ENCODE measurements around the gene GHDC.
A peak's percentile ranks its signal among the peaks of the same experiment; 100 is the strongest.

The GHDC gene

GRCh38 chr17:42183741-42184711 is 10.3 kb downstream of the GHDC start:
- H3K4me3 ChIP-seq (ENCODE audit: insufficient read depth, low read depth, low read length): peak overlapping the region; percentile 42
- no peaks in the 10 kb centered on the region for H3K36me3 ChIP-seq (ENCODE audit: control insufficient read depth, insufficient read depth, low read length)
- peaks cover 19% of the 10 kb centered on the region for H3K4me1 ChIP-seq (ENCODE audit: control insufficient read depth, insufficient read depth, low read length)
- 14 to 15% methylated on average over 83 of the region's 83 CpGs for WGBS, 2 experiments
- H3K9me3 ChIP-seq (ENCODE audit: control insufficient read depth, low read length): no peaks in the 10 kb centered on the region
- no peak overlapping the region for H3K27ac ChIP-seq (ENCODE audit: insufficient read depth, low read depth, low read length, poor library complexity, severe bottlenecking)
- H3K27me3 ChIP-seq (ENCODE audit: control insufficient read depth, insufficient read depth, low read length, poor library complexity, severe bottlenecking): peaks cover 68% of the 10 kb centered on the region

DNA sequence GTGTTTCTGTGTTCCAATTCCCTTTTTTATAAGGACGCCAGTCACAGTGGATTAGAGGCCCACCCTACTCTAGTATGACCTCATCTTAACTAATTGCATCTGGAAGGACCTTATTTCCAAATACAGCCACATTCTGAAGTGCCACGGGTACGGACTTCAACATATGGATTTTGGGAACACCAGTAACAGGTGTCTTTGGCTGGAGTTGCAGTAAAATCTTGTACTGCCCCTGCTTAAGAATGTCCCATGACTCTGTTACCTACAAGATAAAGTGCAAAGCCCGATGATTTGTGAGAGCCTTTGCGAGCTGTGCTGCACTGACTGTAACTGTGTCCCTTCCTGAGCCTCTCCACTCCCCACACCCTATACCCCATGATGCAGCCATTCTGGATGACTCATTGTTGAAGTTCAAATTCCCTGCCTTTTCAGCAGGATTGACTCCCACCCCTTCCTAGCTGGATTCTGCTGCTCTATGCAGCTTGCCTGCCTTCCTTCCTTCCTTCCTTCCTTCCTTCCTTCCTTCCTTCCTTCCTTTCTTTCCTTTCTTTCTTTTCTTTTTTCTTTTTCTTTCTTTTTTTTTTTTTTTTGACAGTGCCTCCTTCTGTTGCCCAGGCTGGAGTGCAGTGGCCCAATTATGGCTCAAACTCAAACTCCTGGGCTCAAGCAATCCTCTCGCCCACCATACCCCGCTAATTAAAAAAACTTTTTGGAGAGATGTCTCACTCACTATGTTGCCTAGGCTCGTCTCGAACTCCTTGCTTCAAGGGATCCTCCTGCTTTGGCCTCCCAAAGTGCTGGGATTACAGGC is 11.2 kb downstream of the GHDC start:
- 74% methylated on average over 9 of the region's 9 CpGs for WGBS, 2 experiments
- Histone ChIP-seq H3K4me1 (ENCODE audit: control insufficient read depth, insufficient read depth, low read length) (peaks cover 19% of the 10 kb centered on the region), H3K27me3 (ENCODE audit: control insufficient read depth, insufficient read depth, low read length, poor library complexity, severe bottlenecking) (peaks cover 77% of the 10 kb centered on the region), H3K9me3 (ENCODE audit: control insufficient read depth, low read length) (no peaks in the 10 kb centered on the region), H3K36me3 (ENCODE audit: control insufficient read depth, insufficient read depth, low read length) (no peaks in the 10 kb centered on the region), H3K4me3 (ENCODE audit: insufficient read depth, low read depth, low read length) (peak overlapping the region; percentile 42), H3K27ac (ENCODE audit: insufficient read depth, low read depth, low read length, poor library complexity, severe bottlenecking) (no peak overlapping the region)

DNA sequence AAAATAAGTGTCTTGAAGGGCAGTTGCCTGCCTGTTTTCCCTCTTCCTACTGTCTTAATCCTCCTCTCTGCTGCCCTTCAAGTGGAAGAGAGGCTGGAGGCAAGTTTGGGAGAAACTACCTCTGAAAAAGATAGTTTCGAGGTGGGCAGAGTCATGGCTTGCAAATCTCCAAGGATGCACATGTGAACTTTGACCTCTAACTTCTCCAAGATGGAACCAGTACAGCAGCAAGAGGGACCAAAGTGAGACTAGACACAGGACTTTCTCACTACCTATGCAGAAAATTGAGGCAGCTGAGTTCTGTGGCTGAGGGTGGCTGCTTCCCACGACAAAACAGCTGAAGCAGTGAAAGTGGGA is 12.5 kb downstream of the GHDC start:
- no peaks in the 10 kb centered on the region for H3K9me3 ChIP-seq (ENCODE audit: control insufficient read depth, low read length)
- H3K36me3 ChIP-seq (ENCODE audit: control insufficient read depth, insufficient read depth, low read length): no peaks in the 10 kb centered on the region
- peaks cover 19% of the 10 kb centered on the region for H3K4me1 ChIP-seq (ENCODE audit: control insufficient read depth, insufficient read depth, low read length)
- H3K27me3 ChIP-seq (ENCODE audit: control insufficient read depth, insufficient read depth, low read length, poor library complexity, severe bottlenecking): peaks cover 78% of the 10 kb centered on the region
- 80 to 90% methylated on average over 2 of the region's 2 CpGs for WGBS, 2 experiments
- H3K27ac ChIP-seq (ENCODE audit: insufficient read depth, low read depth, low read length, poor library complexity, severe bottlenecking): no peak overlapping the region
- no peak overlapping the region for H3K4me3 ChIP-seq (ENCODE audit: insufficient read depth, low read depth, low read length)

- Histone ChIP-seq H3K27me3 (ENCODE audit: control insufficient read depth, insufficient read depth, low read length, poor library complexity, severe bottlenecking) (peaks cover 78% of the 10 kb centered on the region), H3K4me3 (ENCODE audit: insufficient read depth, low read depth, low read length) (no peak within 1 kb of the TSS)
- WGBS, 2 experiments: 6 to 7% methylated on average over 60 of the region's 60 CpGs
Measured at GRCh38 chr17:42180922-42181850, 13.1 kb downstream of the GHDC start, which contains the start of gene KCNH4. TSS of gene KCNH4 (minus strand) at chr17:42181142. CDS start at chr17:42180945, 197 bp downstream.

GRCh38 chr17:42180411-42180921 is 13.8 kb downstream of the GHDC start:
- Histone ChIP-seq H3K27ac (ENCODE audit: insufficient read depth, low read depth, low read length, poor library complexity, severe bottlenecking) (no peak overlapping the region), H3K27me3 (ENCODE audit: control insufficient read depth, insufficient read depth, low read length, poor library complexity, severe bottlenecking) (peaks cover 73% of the 10 kb centered on the region), H3K9me3 (ENCODE audit: control insufficient read depth, low read length) (no peaks in the 10 kb centered on the region), H3K4me1 (ENCODE audit: control insufficient read depth, insufficient read depth, low read length) (peaks cover 13% of the 10 kb centered on the region), H3K36me3 (ENCODE audit: control insufficient read depth, insufficient read depth, low read length) (no peaks in the 10 kb centered on the region), H3K4me3 (ENCODE audit: insufficient read depth, low read depth, low read length) (no peak overlapping the region)
- 2 to 3% methylated on average over 33 of the region's 33 CpGs for WGBS, 2 experiments

More at GRCh38 chr17:42180922-42181850, 13.1 kb downstream of the GHDC start, which contains the start of gene KCNH4:
- no peaks in the 10 kb centered on the region for H3K36me3 ChIP-seq (ENCODE audit: control insufficient read depth, insufficient read depth, low read length)
- no peak within 1 kb of the TSS for H3K27ac ChIP-seq (ENCODE audit: insufficient read depth, low read depth, low read length, poor library complexity, severe bottlenecking)
- H3K9me3 ChIP-seq (ENCODE audit: control insufficient read depth, low read length): no peaks in the 10 kb centered on the region
- peaks cover 19% of the 10 kb centered on the region for H3K4me1 ChIP-seq (ENCODE audit: control insufficient read depth, insufficient read depth, low read length)

GRCh38 chr17:42179911-42180410 is 14.3 kb downstream of the GHDC start:
- H3K27ac ChIP-seq (ENCODE audit: insufficient read depth, low read depth, low read length, poor library complexity, severe bottlenecking): no peak overlapping the region
- peaks cover 12% of the 10 kb centered on the region for H3K4me1 ChIP-seq (ENCODE audit: control insufficient read depth, insufficient read depth, low read length)
- no peak overlapping the region for H3K4me3 ChIP-seq (ENCODE audit: insufficient read depth, low read depth, low read length)
- 9 to 10% methylated on average over 20 of the region's 20 CpGs for WGBS, 2 experiments
- no peaks in the 10 kb centered on the region for H3K9me3 ChIP-seq (ENCODE audit: control insufficient read depth, low read length)
- H3K27me3 ChIP-seq (ENCODE audit: control insufficient read depth, insufficient read depth, low read length, poor library complexity, severe bottlenecking): peaks cover 68% of the 10 kb centered on the region
- H3K36me3 ChIP-seq (ENCODE audit: control insufficient read depth, insufficient read depth, low read length): no peaks in the 10 kb centered on the region

DNA sequence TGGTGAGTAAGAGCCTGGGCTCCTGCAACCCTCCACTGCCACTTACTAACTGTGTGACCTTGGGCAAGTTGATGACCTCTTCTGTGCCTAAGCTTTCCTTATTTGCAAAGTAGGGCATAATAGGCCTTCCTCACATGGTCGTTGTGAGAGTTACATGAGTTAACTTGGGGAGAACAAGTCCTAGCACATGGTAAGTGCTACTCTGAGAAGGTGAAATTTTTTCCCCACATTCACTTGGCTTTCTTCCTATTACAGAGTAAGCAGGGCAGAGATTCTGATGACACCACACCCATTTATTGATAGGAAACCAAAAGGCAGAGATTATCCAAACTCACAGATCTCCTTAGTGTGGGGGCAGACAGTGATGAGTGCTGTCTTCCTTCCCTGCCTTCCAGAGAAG is 15.0 kb downstream of the GHDC start:
- Histone ChIP-seq H3K27me3 (ENCODE audit: control insufficient read depth, insufficient read depth, low read length, poor library complexity, severe bottlenecking) (peaks cover 62% of the 10 kb centered on the region), H3K27ac (ENCODE audit: insufficient read depth, low read depth, low read length, poor library complexity, severe bottlenecking) (no peak overlapping the region), H3K4me1 (ENCODE audit: control insufficient read depth, insufficient read depth, low read length) (peaks cover 6% of the 10 kb centered on the region), H3K9me3 (ENCODE audit: control insufficient read depth, low read length) (no peaks in the 10 kb centered on the region), H3K36me3 (ENCODE audit: control insufficient read depth, insufficient read depth, low read length) (no peaks in the 10 kb centered on the region), H3K4me3 (ENCODE audit: insufficient read depth, low read depth, low read length) (no peak overlapping the region)
- 31 to 69% methylated on average over 1 of the region's 1 CpG for WGBS, 2 experiments

GRCh38 chr17:42178817-42179216 is 15.5 kb downstream of the GHDC start:
- H3K9me3 ChIP-seq (ENCODE audit: control insufficient read depth, low read length): no peaks in the 10 kb centered on the region
- H3K4me1 ChIP-seq (ENCODE audit: control insufficient read depth, insufficient read depth, low read length): peaks cover 5% of the 10 kb centered on the region
- H3K27me3 ChIP-seq (ENCODE audit: control insufficient read depth, insufficient read depth, low read length, poor library complexity, severe bottlenecking): peaks cover 56% of the 10 kb centered on the region
- 62 to 71% methylated on average over 14 of the region's 14 CpGs for WGBS, 2 experiments
- no peak overlapping the region for H3K27ac ChIP-seq (ENCODE audit: insufficient read depth, low read depth, low read length, poor library complexity, severe bottlenecking)
- no peak overlapping the region for H3K4me3 ChIP-seq (ENCODE audit: insufficient read depth, low read depth, low read length)
- H3K36me3 ChIP-seq (ENCODE audit: control insufficient read depth, insufficient read depth, low read length): no peaks in the 10 kb centered on the region

DNA sequence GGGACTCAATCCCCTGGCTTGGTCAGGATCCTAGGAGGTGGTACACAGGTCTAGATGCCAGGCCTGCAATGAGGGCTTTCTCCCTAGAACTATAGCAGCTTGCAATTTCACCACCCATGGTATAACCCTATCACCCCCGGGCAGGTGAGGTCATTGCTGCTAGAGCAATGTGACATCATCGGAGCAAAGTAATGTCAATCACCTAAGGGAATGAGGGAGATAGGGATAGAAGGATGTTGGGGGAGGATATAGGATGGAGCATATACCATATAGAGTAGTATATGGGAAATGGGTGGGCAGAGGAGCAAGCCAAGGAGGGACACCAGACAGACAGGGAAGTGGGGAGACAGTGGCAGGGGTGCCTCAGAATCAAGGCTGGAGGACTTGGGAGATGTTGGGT is 16.6 kb downstream of the GHDC start:
- no peak overlapping the region for H3K4me3 ChIP-seq (ENCODE audit: insufficient read depth, low read depth, low read length)
- no peak overlapping the region for H3K27ac ChIP-seq (ENCODE audit: insufficient read depth, low read depth, low read length, poor library complexity, severe bottlenecking)
- H3K36me3 ChIP-seq (ENCODE audit: control insufficient read depth, insufficient read depth, low read length): no peaks in the 10 kb centered on the region
- peaks cover 45% of the 10 kb centered on the region for H3K27me3 ChIP-seq (ENCODE audit: control insufficient read depth, insufficient read depth, low read length, poor library complexity, severe bottlenecking)
- 91 to 93% methylated on average over 2 of the region's 2 CpGs for WGBS, 2 experiments
- peaks cover 5% of the 10 kb centered on the region for H3K4me1 ChIP-seq (ENCODE audit: control insufficient read depth, insufficient read depth, low read length)
- H3K9me3 ChIP-seq (ENCODE audit: control insufficient read depth, low read length): no peaks in the 10 kb centered on the region

All from ectodermal cell (in vitro differentiated cells).